Hepatocyte (in vitro differentiated cells): Measurements from ENCODE around the gene KDM1A. TPM values are rescaled to one million over a fixed set of nuclear protein-coding genes. Genes with fewer than 3 reads are reported as not detected.

Experiments used
- DNase-seq: peaks from one replicate; pipeline ENCODE4 v3.0.0-alpha.2; 2016; ENCODE audit warnings: low spot score
- H2AFZ ChIP-seq: fragments of 200-600 bp; sonication (generic); 2 replicates; pipeline ENCODE4 v1.6.0; 2016; ENCODE audit warnings: antibody characterized with exemption, mild to moderate bottlenecking
- H3K27ac ChIP-seq: fragments of 200-600 bp; sonication (generic); 2 replicates; pipeline ENCODE4 v1.5.1; 2016; ENCODE audit warnings: mild to moderate bottlenecking
- H3K27me3 ChIP-seq: fragments of 200-600 bp; sonication (generic); 2 replicates; pipeline ENCODE4 v1.6.1; 2016
- H3K36me3 ChIP-seq: fragments of 200-600 bp; sonication (generic); replicated peaks from 2 replicates; pipeline ENCODE4 v1.5.1; 2016; ENCODE audit warnings: low read depth; ENCODE audit not compliant: insufficient read depth
- H3K4me1 ChIP-seq: fragments of 200-600 bp; sonication (generic); 2 replicates; pipeline ENCODE4 v1.5.1; 2016; ENCODE audit warnings: mild to moderate bottlenecking, moderate library complexity; ENCODE audit not compliant: insufficient read depth
- H3K4me2 ChIP-seq: fragments of 200-600 bp; sonication (generic); 2 replicates; pipeline ENCODE4 v1.6.0; 2016
- H3K4me3 ChIP-seq: fragments of 200-600 bp; sonication (generic); 2 replicates; pipeline ENCODE4 v1.5.1; 2016; ENCODE audit warnings: mild to moderate bottlenecking
- H3K79me2 ChIP-seq: fragments of 200-600 bp; sonication (generic); 2 replicates; pipeline ENCODE4 v1.6.0; 2017; ENCODE audit warnings: mild to moderate bottlenecking
- H3K9me2 ChIP-seq: fragments of 200-600 bp; sonication (generic); replicated peaks from 2 replicates; pipeline ENCODE4 v1.6.0; 2017; ENCODE audit warnings: mild to moderate bottlenecking; ENCODE audit not compliant: insufficient read depth
- H3K9me3 ChIP-seq: fragments of 200-600 bp; sonication (generic); 2 replicates; pipeline ENCODE4 v1.5.1; 2016; ENCODE audit warnings: low read depth, mild to moderate bottlenecking
- H4K20me1 ChIP-seq: fragments of 200-600 bp; sonication (generic); 2 replicates; pipeline ENCODE4 v1.6.0; 2016; ENCODE audit warnings: mild to moderate bottlenecking; ENCODE audit not compliant: insufficient read depth, poor library complexity, severe bottlenecking
- CTCF ChIP-seq: fragments of 200-600 bp; sonication (generic); IDR thresholded peaks from 2 replicates; pipeline ENCODE4 v1.5.1; 2016; ENCODE audit warnings: antibody characterized with exemption, mild to moderate bottlenecking; ENCODE audit not compliant: poor library complexity
- EZH2 ChIP-seq: fragments of 200-600 bp; sonication (generic); IDR thresholded peaks from 2 replicates; pipeline ENCODE4 v1.6.1; 2016; ENCODE audit warnings: antibody characterized with exemption, mild to moderate bottlenecking, borderline replicate concordance
- EZH2phosphoT487 ChIP-seq: fragments of 200-600 bp; sonication (generic); IDR thresholded peaks from one replicate; pipeline ENCODE4 v1.6.1; 2018; ENCODE audit warnings: antibody characterized with exemption, mild to moderate bottlenecking, low read depth, moderate library complexity; ENCODE audit not compliant: unreplicated experiment, severe bottlenecking
- WGBS: methylation state at CpG from one replicate; pipeline ENCODE4 v1.1.6; 2016; ENCODE audit warnings: low lambda C conversion rate; ENCODE audit errors: missing lambda C conversion rate; 5-methylcytosine and 5-hydroxymethylcytosine counted together
- polyA plus RNA-seq: library from polyadenylated mRNA; unstranded; fragments of >200 nt; fragmentation: Nextera tagmentation; extraction: Ambion mirVana; gene quantifications from 2 replicates; pipeline ENCODE4 v1.2.1, GENCODE V29; 2016
- total RNA-seq: library from RNA; depleted of rRNA; stranded (reverse); fragments of >200 nt; gene quantifications from 2 replicates; pipeline ENCODE4 v1.2.3, GENCODE V29; 2014

Gene KDM1A
- total and polyA plus RNA-seq, 2 experiments from 2014 or later: 64.5 to 97.9 TPM

- Histone ChIP-seq H3K79me2 (peaks cover 20% of the 10 kb centered on the region), H3K4me1 (peaks cover 33% of the 10 kb centered on the region), H3K9me3 (no peaks in the 10 kb centered on the region), H2AFZ (no peak overlapping the region), H3K36me3 (no peaks in the 10 kb centered on the region), H3K4me2 (peak overlapping the region; percentile 46), H4K20me1 (peaks cover 12% of the 10 kb centered on the region), H3K4me3 (no peak overlapping the region), H3K27ac (no peak overlapping the region), H3K27me3 (no peaks in the 10 kb centered on the region), H3K9me2 (no peaks in the 10 kb centered on the region)
- 77% methylated on average over 1 of the region's 1 CpG for WGBS
- DNase-seq: no peak
- TF ChIP-seq CTCF (no peak), EZH2phosphoT487 (no peak), EZH2 (no peak)
These were observed 79.9 kb downstream of the KDM1A start for GRCh38 chr1:23099171-23099536.

- Histone ChIP-seq H3K9me3 (no peaks in the 10 kb centered on the region), H3K27me3 (no peaks in the 10 kb centered on the region), H3K27ac (peak overlapping the region; percentile 37), H3K4me1 (peaks cover 33% of the 10 kb centered on the region), H2AFZ (no peak overlapping the region), H3K4me3 (no peak overlapping the region), H3K9me2 (no peaks in the 10 kb centered on the region), H4K20me1 (peaks cover 12% of the 10 kb centered on the region), H3K36me3 (no peaks in the 10 kb centered on the region), H3K4me2 (no peak overlapping the region), H3K79me2 (peaks cover 20% of the 10 kb centered on the region)
- WGBS: 60% methylated on average over 3 of the region's 3 CpGs
- peak; percentile 37 for DNase-seq
- no peak for TF ChIP-seq EZH2
- no peak for TF ChIP-seq EZH2phosphoT487
- no peak for TF ChIP-seq CTCF
These were observed 80.9 kb downstream of the KDM1A start for GRCh38 chr1:23100074-23100748.

GRCh38 chr1:23101101-23101827, 82.0 kb downstream of the KDM1A start:
- peaks cover 33% of the 10 kb centered on the region for H3K4me1 ChIP-seq
- H3K9me2 ChIP-seq: no peaks in the 10 kb centered on the region
- no peaks in the 10 kb centered on the region for H3K36me3 ChIP-seq
- H3K4me2 ChIP-seq: no peak overlapping the region
- no peaks in the 10 kb centered on the region for H3K9me3 ChIP-seq
- no peak overlapping the region for H3K4me3 ChIP-seq
- peak overlapping the region; percentile 37 for H3K27ac ChIP-seq
- H3K27me3 ChIP-seq: no peaks in the 10 kb centered on the region
- peaks cover 12% of the 10 kb centered on the region for H4K20me1 ChIP-seq
- DNase-seq: no peak
- no peak for TF ChIP-seq CTCF
- no peak for TF ChIP-seq EZH2
- no peak for TF ChIP-seq EZH2phosphoT487
- WGBS: 92% methylated on average over 3 of the region's 3 CpGs
- peaks cover 16% of the 10 kb centered on the region for H3K79me2 ChIP-seq
- H2AFZ ChIP-seq: no peak overlapping the region
